Testis (tissue), 3 donors: ENCODE data around the gene ZNF311. TPM values are rescaled to one million over a fixed set of nuclear protein-coding genes. Genes with fewer than 3 reads are reported as not detected.

Source experiments
- DNase-seq: peaks from one replicate; pipeline ENCODE4 v3.0.0-alpha.2; 2019
- H3K27ac ChIP-seq, 2 donors: fragments of 200-600 bp; sonication (generic); one replicate each; pipeline ENCODE4 v1.5.1; 2019
- H3K27me3 ChIP-seq: fragments of 200-600 bp; sonication (generic); one replicate; pipeline ENCODE4 v1.5.1; 2019
- H3K36me3 ChIP-seq: fragments of 200-600 bp; sonication (generic); one replicate; pipeline ENCODE4 v1.5.1; 2017; ENCODE audit warnings: low read depth; ENCODE audit errors: missing control alignments
- H3K4me1 ChIP-seq: fragments of 200-600 bp; sonication (generic); one replicate; pipeline ENCODE4 v1.5.1; 2019
- H3K4me3 ChIP-seq, 2 donors: fragments of 200-600 bp; sonication (generic); one replicate each; pipeline ENCODE4 v1.5.1; 2017 to 2019
- H3K9me3 ChIP-seq: fragments of 200-600 bp; sonication (generic); one replicate; pipeline ENCODE4 v1.5.1; 2017
- POLR2A ChIP-seq: fragments of 450-650 bp; IDR thresholded peaks from one replicate; pipeline ENCODE4 v1.6.1; 2017; ENCODE audit warnings: antibody characterized with exemption, mild to moderate bottlenecking, moderate library complexity
- WGBS, 2 donors: methylation state at CpG; one replicate each; pipeline ENCODE4 v1.1.5; 2018; 5-methylcytosine and 5-hydroxymethylcytosine counted together
- intact Hi-C: fragments of 100-400 bp; cut with DNase I; formaldehyde crosslinking; loops from one replicate; pipeline ENCODE4 v1.15.1; 2023; ENCODE audit warnings: low total_unique reads
- polyA plus RNA-seq: library from polyadenylated mRNA; stranded (reverse); fragments of 350-450 nt; fragmentation: Illumina TruSeq; extraction: RNeasy Lipid Tissue Mini Kit (QIAGEN cat#74804); gene quantifications from one replicate; pipeline ENCODE4 v1.2.3, GENCODE V29; 2014; ENCODE audit warnings: low read depth, low replicate concordance; ENCODE audit not compliant: insufficient read depth
- total RNA-seq, 2 donors: library from RNA; depleted of rRNA; stranded (reverse); fragments of >200 nt; gene quantifications; one replicate each; pipeline ENCODE4 v1.2.3, GENCODE V29; 2016
- TF ChIP-seq, protein P1 (sequence below), 3 experiments: fragments of 450-650 bp in 2 of 3; fragments of 200-600 bp in 1 of 3; sonication (generic) in 1 of 3; IDR thresholded peaks; one replicate each; pipeline ENCODE4 v1.5.1; 2016 to 2019; ENCODE audit warnings: antibody characterized with exemption in 3 of 3, mild to moderate bottlenecking in 2 of 3, moderate library complexity in 1 of 3

The ZNF311 gene
- total and polyA plus RNA-seq, 3 donors from 2014 or later: 3.5 to 5.8 (median 5.0) TPM

DNA sequence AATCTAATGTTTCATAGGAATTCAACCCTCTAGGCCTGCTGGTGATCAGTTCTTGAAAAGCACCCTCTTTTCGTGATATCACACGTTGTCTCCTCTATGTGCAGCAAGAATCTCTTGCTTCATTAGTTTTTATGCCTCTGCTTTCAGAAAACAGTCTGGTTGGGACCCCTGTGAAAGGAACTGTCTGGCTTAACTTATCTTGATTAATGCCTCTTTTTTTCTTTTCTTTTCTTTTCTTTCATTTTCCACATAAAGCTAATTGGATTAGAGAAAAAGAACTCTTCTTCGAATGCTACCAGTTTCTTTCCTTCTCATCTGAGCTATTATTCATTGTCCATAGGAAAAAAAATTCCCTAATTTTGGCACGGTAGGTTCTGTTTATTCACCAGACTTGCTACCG is 21.3 kb downstream of the ZNF311 start:
- WGBS, 2 donors: 46 to 66% methylated on average over 5 of the region's 5 CpGs
- Histone ChIP-seq H3K27me3 (no peaks in the 10 kb centered on the region), H3K36me3 (no peaks in the 10 kb centered on the region), H3K27ac (no peak overlapping the region), H3K4me3 (no peak overlapping the region), H3K4me1 (no peaks in the 10 kb centered on the region), H3K9me3 (no peaks in the 10 kb centered on the region)
- DNase-seq: no peak
- intact Hi-C loops: loop anchor here (5.0 kb wide), 1 partner anchor 42 kb away; no protein-coding TSS in a partner anchor
- TF ChIP-seq, protein P1, sequence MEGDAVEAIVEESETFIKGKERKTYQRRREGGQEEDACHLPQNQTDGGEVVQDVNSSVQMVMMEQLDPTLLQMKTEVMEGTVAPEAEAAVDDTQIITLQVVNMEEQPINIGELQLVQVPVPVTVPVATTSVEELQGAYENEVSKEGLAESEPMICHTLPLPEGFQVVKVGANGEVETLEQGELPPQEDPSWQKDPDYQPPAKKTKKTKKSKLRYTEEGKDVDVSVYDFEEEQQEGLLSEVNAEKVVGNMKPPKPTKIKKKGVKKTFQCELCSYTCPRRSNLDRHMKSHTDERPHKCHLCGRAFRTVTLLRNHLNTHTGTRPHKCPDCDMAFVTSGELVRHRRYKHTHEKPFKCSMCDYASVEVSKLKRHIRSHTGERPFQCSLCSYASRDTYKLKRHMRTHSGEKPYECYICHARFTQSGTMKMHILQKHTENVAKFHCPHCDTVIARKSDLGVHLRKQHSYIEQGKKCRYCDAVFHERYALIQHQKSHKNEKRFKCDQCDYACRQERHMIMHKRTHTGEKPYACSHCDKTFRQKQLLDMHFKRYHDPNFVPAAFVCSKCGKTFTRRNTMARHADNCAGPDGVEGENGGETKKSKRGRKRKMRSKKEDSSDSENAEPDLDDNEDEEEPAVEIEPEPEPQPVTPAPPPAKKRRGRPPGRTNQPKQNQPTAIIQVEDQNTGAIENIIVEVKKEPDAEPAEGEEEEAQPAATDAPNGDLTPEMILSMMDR (IDR thresholded peaks at IDR 0.05): no peak
- TF ChIP-seq POLR2A: no peak

DNA sequence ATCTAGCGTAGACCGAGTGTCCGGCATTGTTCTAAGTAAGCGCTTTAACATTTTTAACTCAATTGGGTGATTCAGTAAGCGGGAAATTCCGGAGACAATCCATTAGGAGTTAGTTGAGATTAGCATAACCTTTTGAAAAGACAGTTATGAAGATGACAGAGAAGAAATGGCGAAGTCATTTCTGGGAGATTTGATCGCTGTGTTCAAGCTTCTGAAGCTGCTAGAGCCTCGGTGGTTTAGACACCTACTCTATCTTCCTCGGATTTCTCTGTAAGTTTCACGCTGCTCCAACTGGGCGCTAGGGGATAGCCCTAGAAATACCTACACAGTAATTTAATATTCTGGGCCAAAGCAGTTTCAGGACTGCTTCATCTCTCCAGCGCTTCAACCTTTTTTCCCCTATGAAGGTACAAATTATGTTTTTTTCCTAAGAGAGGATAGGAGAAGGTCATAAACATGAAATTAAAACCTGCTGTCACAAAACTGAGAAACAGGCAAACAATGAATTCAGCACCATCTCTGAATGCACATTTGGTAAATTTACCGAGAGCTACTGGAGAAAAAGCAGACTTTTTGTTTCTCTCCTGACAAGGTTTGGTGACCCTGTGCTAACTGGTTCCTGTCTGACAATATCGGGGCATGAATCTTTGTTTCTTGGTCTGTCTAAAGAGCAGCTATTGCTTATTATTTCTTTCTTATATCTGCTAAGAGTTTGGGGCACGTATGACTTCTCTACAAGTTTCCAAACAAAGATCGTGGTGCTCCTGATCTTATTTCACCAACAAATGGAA is 22.4 kb downstream of the ZNF311 start:
- WGBS, 2 donors: 5% methylated on average over 17 of the region's 17 CpGs

DNA sequence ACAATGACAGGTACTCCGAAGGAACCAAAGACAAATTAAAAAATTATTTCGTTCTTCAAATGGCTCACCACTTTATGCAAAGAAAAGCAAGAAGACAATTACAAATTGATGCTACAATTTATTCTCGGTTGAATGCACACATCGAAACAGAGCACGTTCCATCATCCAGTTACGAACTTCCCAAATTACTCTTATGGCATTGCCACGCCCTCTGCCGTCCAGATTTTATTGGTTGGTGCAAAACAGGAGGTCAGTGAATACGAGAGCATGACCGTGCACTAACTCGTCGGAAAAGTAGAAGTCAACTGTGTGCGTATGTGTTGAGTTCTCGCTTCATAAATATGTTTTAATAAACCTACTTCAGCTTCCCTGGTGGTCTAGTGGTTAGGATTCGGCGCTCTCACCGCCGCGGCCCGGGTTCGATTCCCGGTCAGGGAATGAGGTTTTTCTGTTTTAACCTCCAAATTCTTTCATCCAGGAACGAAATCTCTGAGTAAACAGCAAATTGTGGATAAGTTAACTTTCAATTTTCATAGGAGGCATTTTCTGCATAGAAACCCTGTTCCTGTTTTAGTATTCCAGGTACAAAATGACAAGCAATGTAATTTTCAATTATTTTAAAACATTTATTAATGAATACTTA is 23.2 kb downstream of the ZNF311 start:
- Histone ChIP-seq H3K27me3 (no peaks in the 10 kb centered on the region), H3K4me1 (no peaks in the 10 kb centered on the region), H3K4me3 (peak overlapping the region; percentile 68 to 72), H3K27ac (peak overlapping the region; percentile 74 to 87), H3K36me3 (no peaks in the 10 kb centered on the region), H3K9me3 (no peaks in the 10 kb centered on the region)
- WGBS, 2 donors: 0% methylated on average over 23 of the region's 23 CpGs
- TF ChIP-seq POLR2A: no peak
- TF ChIP-seq, protein P1 (IDR thresholded peaks at IDR 0.05): peak in 1 of 3 experiments; percentile 23
- intact Hi-C loops: loop anchor here (5.0 kb wide), 1 partner anchor 40 kb away; no protein-coding TSS in a partner anchor
- DNase-seq: peak; percentile 85

More for the DNA sequence above, 22.4 kb downstream of the ZNF311 start:
- Histone ChIP-seq H3K36me3 (no peaks in the 10 kb centered on the region), H3K4me1 (no peaks in the 10 kb centered on the region), H3K9me3 (no peaks in the 10 kb centered on the region), H3K27me3 (no peaks in the 10 kb centered on the region), H3K27ac (peak overlapping the region; percentile 53 to 87), H3K4me3 (peak overlapping the region; percentile 68 to 72)
- DNase-seq: peak; percentile 62
- TF ChIP-seq, protein P1 (IDR thresholded peaks at IDR 0.05): no peak
- no peak for TF ChIP-seq POLR2A
- intact Hi-C loops: loop anchor here (5.0 kb wide), 1 partner anchor 40 kb away; no protein-coding TSS in a partner anchor

DNA sequence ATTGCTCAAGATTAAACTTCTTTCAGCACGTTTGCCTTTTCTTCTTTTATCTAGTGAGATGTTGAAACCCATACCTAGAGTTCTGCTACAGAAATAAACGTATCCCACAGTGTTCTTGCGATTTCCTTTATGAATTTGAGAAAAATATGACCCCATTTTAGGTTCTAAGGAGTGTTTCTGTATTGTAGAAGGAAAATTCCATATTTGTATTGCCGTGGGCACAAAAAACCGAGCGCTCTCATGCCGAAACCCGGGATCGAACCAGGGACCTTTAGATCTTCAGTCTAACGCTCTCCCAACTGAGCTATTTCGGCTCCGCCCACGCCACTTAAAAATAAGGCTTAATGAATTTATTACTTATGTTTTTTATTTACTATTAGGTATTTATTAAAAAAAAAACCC is 23.7 kb downstream of the ZNF311 start:
- Histone ChIP-seq H3K4me1 (no peaks in the 10 kb centered on the region), H3K27me3 (no peaks in the 10 kb centered on the region), H3K27ac (peak overlapping the region; percentile 74 to 87), H3K9me3 (no peaks in the 10 kb centered on the region), H3K4me3 (peak overlapping the region; percentile 68 to 72), H3K36me3 (no peaks in the 10 kb centered on the region)
- no peak for TF ChIP-seq POLR2A
- TF ChIP-seq, protein P1 (IDR thresholded peaks at IDR 0.05): no peak
- intact Hi-C loops: loop anchor here (5.0 kb wide), 1 partner anchor 39 kb away; no protein-coding TSS in a partner anchor
- WGBS, 2 donors: 0 to 1% methylated on average over 13 of the region's 13 CpGs
- peak; percentile 72 for DNase-seq
